ENCODE results near the gene IL16. TPM values are rescaled to one million over a fixed set of nuclear protein-coding genes. Genes with fewer than 3 reads are reported as not detected.

The IL16 gene
- total and polyA plus RNA-seq, 2 experiments from 2014 or later: 0.32 to 0.53 TPM

- Histone ChIP-seq H4K20me1 (ENCODE audit: insufficient read depth) (no peaks in the 10 kb centered on the region), H3K9me2 (ENCODE audit: insufficient read depth) (no peaks in the 10 kb centered on the region), H3K4me3 (no peak overlapping the region), H3K4me1 (ENCODE audit: insufficient read depth) (peaks cover 32% of the 10 kb centered on the region), H3K79me2 (ENCODE audit: insufficient read depth) (no peaks in the 10 kb centered on the region), H3K9me3 (ENCODE audit: low read depth) (no peaks in the 10 kb centered on the region), H3K27me3 (replicated peaks; ENCODE audit: insufficient read depth) (no peaks in the 10 kb centered on the region), H2AFZ (no peak overlapping the region; the same call in 1 of the 2 replicates), H3K27ac (peak overlapping the region; percentile 86), H3K4me2 (ENCODE audit: unreplicated experiment) (peak overlapping the region; percentile 25), H3F3A (ENCODE audit: insufficient read depth) (peaks cover 26% of the 10 kb centered on the region), H3K36me3 (ENCODE audit: low read depth) (no peaks in the 10 kb centered on the region), H3K9ac (peak overlapping the region; percentile 47)
- TF ChIP-seq EZH2 (IDR thresholded peaks at IDR 0.05; ENCODE audit: insufficient read depth, poor library complexity, severe bottlenecking): no peak
- no peak for DNase-seq
- in situ Hi-C loops (cut with MboI): no loop called here
- 91 to 92% methylated on average over 7 of the region's 7 CpGs for WGBS, 2 experiments (ENCODE audit: low coverage in 1 of 2, low lambda C conversion rate in 2 of 2, missing lambda C conversion rate in 2 of 2)
These were observed 38.8 kb downstream of the IL16 start for GRCh38 chr15:81235276-81236123.

GRCh38 chr15:81239190-81239589, 42.5 kb downstream of the IL16 start:
- H4K20me1 ChIP-seq (ENCODE audit: insufficient read depth): no peaks in the 10 kb centered on the region
- H3K36me3 ChIP-seq (ENCODE audit: low read depth): no peaks in the 10 kb centered on the region
- DNase-seq: peak; percentile 59
- peaks cover 32% of the 10 kb centered on the region for H3K4me1 ChIP-seq (ENCODE audit: insufficient read depth)
- 0 out of 2 replicates have a peak overlapping the region, but pooled peaks have one; percentile 1 for H3K9ac ChIP-seq
- peak overlapping the region; percentile 59 for H2AFZ ChIP-seq
- peaks cover 26% of the 10 kb centered on the region for H3F3A ChIP-seq (ENCODE audit: insufficient read depth)
- no peak for TF ChIP-seq EZH2 (IDR thresholded peaks at IDR 0.05; ENCODE audit: insufficient read depth, poor library complexity, severe bottlenecking)
- no peak for TF ChIP-seq EZH2phosphoT487 (IDR thresholded peaks at IDR 0.05; ENCODE audit: insufficient read depth, low read depth)
- no peaks in the 10 kb centered on the region for H3K9me3 ChIP-seq (ENCODE audit: low read depth)
- H3K79me2 ChIP-seq (ENCODE audit: insufficient read depth): no peaks in the 10 kb centered on the region
- H3K27me3 ChIP-seq (replicated peaks; ENCODE audit: insufficient read depth): no peaks in the 10 kb centered on the region
- H3K9me2 ChIP-seq (ENCODE audit: insufficient read depth): no peaks in the 10 kb centered on the region
- in situ Hi-C loops (cut with MboI): no loop called here
- H3K4me2 ChIP-seq (ENCODE audit: unreplicated experiment): no peak overlapping the region
- H3K4me3 ChIP-seq: no peak overlapping the region
- peak overlapping the region; percentile 48 for H3K27ac ChIP-seq

GRCh38 chr15:81242778-81243177, 46.1 kb downstream of the IL16 start:
- H4K20me1 ChIP-seq (ENCODE audit: insufficient read depth): no peaks in the 10 kb centered on the region
- no peak for DNase-seq
- peaks cover 16% of the 10 kb centered on the region for H3K4me1 ChIP-seq (ENCODE audit: insufficient read depth)
- TF ChIP-seq EZH2 (IDR thresholded peaks at IDR 0.05; ENCODE audit: insufficient read depth, poor library complexity, severe bottlenecking) (no peak), EZH2phosphoT487 (IDR thresholded peaks at IDR 0.05; ENCODE audit: insufficient read depth, low read depth) (no peak)
- no peaks in the 10 kb centered on the region for H3K79me2 ChIP-seq (ENCODE audit: insufficient read depth)
- 0 to 3% methylated on average over 1 of the region's 1 CpG for WGBS, 2 experiments (ENCODE audit: low coverage in 1 of 2, low lambda C conversion rate in 2 of 2, missing lambda C conversion rate in 2 of 2)
- H3K4me2 ChIP-seq (ENCODE audit: unreplicated experiment): no peak overlapping the region
- H3K27me3 ChIP-seq (replicated peaks; ENCODE audit: insufficient read depth): no peaks in the 10 kb centered on the region
- peaks cover 11% of the 10 kb centered on the region; the same call in 1 of the 2 replicates for H3F3A ChIP-seq (ENCODE audit: insufficient read depth)
- no peaks in the 10 kb centered on the region for H3K9me2 ChIP-seq (ENCODE audit: insufficient read depth)
- no peaks in the 10 kb centered on the region for H3K9me3 ChIP-seq (ENCODE audit: low read depth)
- no peak overlapping the region for H2AFZ ChIP-seq
- H3K9ac ChIP-seq: no peak overlapping the region
- in situ Hi-C loops (cut with MboI): no loop called here
- H3K27ac ChIP-seq: no peak overlapping the region
- H3K4me3 ChIP-seq: no peak overlapping the region
- H3K36me3 ChIP-seq (ENCODE audit: low read depth): no peaks in the 10 kb centered on the region

- no peak for DNase-seq
- H2AFZ ChIP-seq: no peak overlapping the region
- no peaks in the 10 kb centered on the region for H3F3A ChIP-seq (ENCODE audit: insufficient read depth)
- H3K4me2 ChIP-seq (ENCODE audit: unreplicated experiment): no peak overlapping the region
- no peaks in the 10 kb centered on the region for H3K9me2 ChIP-seq (ENCODE audit: insufficient read depth)
- no peaks in the 10 kb centered on the region for H3K27me3 ChIP-seq (replicated peaks; ENCODE audit: insufficient read depth)
- TF ChIP-seq EZH2 (IDR thresholded peaks at IDR 0.05; ENCODE audit: insufficient read depth, poor library complexity, severe bottlenecking) (no peak), EZH2phosphoT487 (IDR thresholded peaks at IDR 0.05; ENCODE audit: insufficient read depth, low read depth) (no peak)
- H3K4me1 ChIP-seq (ENCODE audit: insufficient read depth): peaks cover 4% of the 10 kb centered on the region
- no peaks in the 10 kb centered on the region for H4K20me1 ChIP-seq (ENCODE audit: insufficient read depth)
- H3K9me3 ChIP-seq (ENCODE audit: low read depth): no peaks in the 10 kb centered on the region
- H3K79me2 ChIP-seq (ENCODE audit: insufficient read depth): no peaks in the 10 kb centered on the region
- no peak overlapping the region for H3K4me3 ChIP-seq
- no peak overlapping the region for H3K27ac ChIP-seq
- WGBS, 2 experiments (ENCODE audit: low coverage in 1 of 2, low lambda C conversion rate in 2 of 2, missing lambda C conversion rate in 2 of 2): 77 to 84% methylated on average over 1 of the region's 1 CpG
- no peaks in the 10 kb centered on the region for H3K36me3 ChIP-seq (ENCODE audit: low read depth)
- H3K9ac ChIP-seq: no peak overlapping the region
- in situ Hi-C loops (cut with MboI): no loop called here
These were observed 47.6 kb downstream of the IL16 start for GRCh38 chr15:81244306-81244705.
